HepG2 (cell line): ENCODE data around the gene CGREF1. TPM values are rescaled to one million over a fixed set of nuclear protein-coding genes. Genes with fewer than 3 reads are reported as not detected.

Experiments used
- ATF4 ChIP-seq, 2 experiments: fragments of 450-650 bp in 1 of 2; sonication (generic) in 1 of 2; formaldehyde crosslinking; IDR thresholded peaks; 2 replicates each; pipeline versions ENCODE4 v1.5.0 to v1.8.0; 2020 to 2022; ENCODE audit warnings: mild to moderate bottlenecking in 1 of 2, missing genetic modification reagents in 1 of 2
- NKX3-1 ChIP-seq: sonication (generic); formaldehyde crosslinking; IDR thresholded peaks from 2 replicates; pipeline ENCODE4 v1.5.0; 2020; ENCODE audit warnings: missing genetic modification reagents
- PITX1 ChIP-seq: sonication (generic); formaldehyde crosslinking; IDR thresholded peaks from 2 replicates; pipeline ENCODE4 v1.5.1; 2020; ENCODE audit warnings: mild to moderate bottlenecking, missing genetic modification reagents
- SRF ChIP-seq: IDR thresholded peaks from 2 replicates; pipeline ENCODE4 v1.6.1; 2011; ENCODE audit warnings: mild to moderate bottlenecking, low read depth, low read length, moderate library complexity
- SRSF1 ChIP-seq: fragments of 200-400 bp; formaldehyde crosslinking; optimal IDR thresholded peaks from 2 replicates; pipeline ENCODE3; 2017; ENCODE audit warnings: mild to moderate bottlenecking, low read depth, low read length, moderate library complexity
- TBL1XR1 ChIP-seq: fragments of 150-350 bp; IDR thresholded peaks from 2 replicates; pipeline ENCODE4 v1.6.1; 2014; ENCODE audit warnings: borderline replicate concordance, low read length; ENCODE audit not compliant: partially characterized antibody
- ZBTB7A ChIP-seq: sonication (generic); formaldehyde crosslinking; IDR thresholded peaks from 2 replicates; pipeline ENCODE4 v1.8.0; 2022; ENCODE audit warnings: mild to moderate bottlenecking, missing genetic modification reagents
- ZMAT5 ChIP-seq: sonication (generic); formaldehyde crosslinking; IDR thresholded peaks from 2 replicates; pipeline ENCODE4 v1.5.0; 2020; ENCODE audit warnings: mild to moderate bottlenecking, low read depth, missing genetic modification reagents, borderline replicate concordance
- ZNF343 ChIP-seq: sonication (generic); formaldehyde crosslinking; IDR thresholded peaks from 2 replicates; pipeline ENCODE4 v1.4.0; 2020; ENCODE audit warnings: mild to moderate bottlenecking, missing genetic modification reagents
- ZNF383 ChIP-seq: sonication (generic); formaldehyde crosslinking; IDR thresholded peaks from 2 replicates; pipeline ENCODE4 v1.4.0; 2020; ENCODE audit warnings: missing genetic modification reagents, mild to moderate bottlenecking, borderline replicate concordance
- ZNF432 ChIP-seq: sonication (generic); formaldehyde crosslinking; IDR thresholded peaks from 2 replicates; pipeline ENCODE4 v1.5.0; 2020; ENCODE audit warnings: missing genetic modification reagents, mild to moderate bottlenecking, borderline replicate concordance
- ZNF44 ChIP-seq: sonication (generic); formaldehyde crosslinking; IDR thresholded peaks from 2 replicates; pipeline ENCODE4 v1.5.1; 2020; ENCODE audit warnings: mild to moderate bottlenecking, missing genetic modification reagents
- ZNF615 ChIP-seq: sonication (generic); formaldehyde crosslinking; IDR thresholded peaks from 2 replicates; pipeline ENCODE4 v1.5.0; 2020; ENCODE audit warnings: mild to moderate bottlenecking, missing genetic modification reagents, borderline replicate concordance
- ZNF713 ChIP-seq: sonication (generic); formaldehyde crosslinking; IDR thresholded peaks from 2 replicates; pipeline ENCODE4 v1.4.0; 2020; ENCODE audit warnings: mild to moderate bottlenecking, missing genetic modification reagents
- polyA plus RNA-seq, 8 experiments: library from polyadenylated mRNA; depleted of rRNA in 3 of 8; stranded (reverse) in 7 of 8; unstranded in 1 of 8; fragments of >200 nt; fragmentation: Illumina TruSeq in 4 of 8; extraction: Trizol in 4 of 8; gene quantifications; 2 replicates each; pipeline versions ENCODE4 v1.2.1 to v1.2.3, GENCODE V29; 2011 to 2016; ENCODE audit warnings: low read depth in 4 of 8, missing spikeins in 1 of 8, mixed read lengths in 1 of 8; ENCODE audit not compliant: insufficient read depth in 1 of 8
- total RNA-seq, 5 experiments: library from RNA; depleted of rRNA; stranded (reverse); fragments of >200 nt; fragmentation: Illumina TruSeq; extraction: Trizol; gene quantifications; 2 replicates each; pipeline ENCODE4 v1.2.3, GENCODE V29; 2016; ENCODE audit warnings: low read depth in 1 of 5
- TF ChIP-seq, protein P1 (sequence below), 2 experiments: sonication (generic) in 1 of 2; formaldehyde crosslinking in 1 of 2; IDR thresholded peaks; 2 replicates each; pipeline versions ENCODE4 v1.5.1 to v1.6.1; 2011 to 2020; ENCODE audit warnings: borderline replicate concordance in 1 of 2, low read depth in 1 of 2, low read length in 1 of 2, mild to moderate bottlenecking in 1 of 2, missing genetic modification reagents in 1 of 2, moderate library complexity in 1 of 2
- TF ChIP-seq, protein P2 (sequence below): sonication (generic); formaldehyde crosslinking; IDR thresholded peaks from 2 replicates; pipeline ENCODE4 v1.8.1; 2023; ENCODE audit warnings: mild to moderate bottlenecking, missing genetic modification reagents
- TF ChIP-seq, protein P3 (sequence below): sonication (generic); formaldehyde crosslinking; IDR thresholded peaks from 2 replicates; pipeline ENCODE4 v1.4.0; 2020; ENCODE audit warnings: missing genetic modification reagents
- TF ChIP-seq, protein P4 (sequence below): sonication (generic); formaldehyde crosslinking; IDR thresholded peaks from 2 replicates; pipeline ENCODE4 v1.8.0; 2022; ENCODE audit warnings: missing genetic modification reagents, mild to moderate bottlenecking, inconsistent platforms, borderline replicate concordance
- TF ChIP-seq, protein P5 (sequence below): sonication (generic); formaldehyde crosslinking; IDR thresholded peaks from 2 replicates; pipeline ENCODE4 v1.4.0; 2020; ENCODE audit warnings: mild to moderate bottlenecking, missing genetic modification reagents

The CGREF1 gene
- total and polyA plus RNA-seq, 2 of the 13 experiments (the other 11 are each of a cell fraction or from before 2014, with no cell fraction given) = 13.9 to 23.4 TPM

DNA sequence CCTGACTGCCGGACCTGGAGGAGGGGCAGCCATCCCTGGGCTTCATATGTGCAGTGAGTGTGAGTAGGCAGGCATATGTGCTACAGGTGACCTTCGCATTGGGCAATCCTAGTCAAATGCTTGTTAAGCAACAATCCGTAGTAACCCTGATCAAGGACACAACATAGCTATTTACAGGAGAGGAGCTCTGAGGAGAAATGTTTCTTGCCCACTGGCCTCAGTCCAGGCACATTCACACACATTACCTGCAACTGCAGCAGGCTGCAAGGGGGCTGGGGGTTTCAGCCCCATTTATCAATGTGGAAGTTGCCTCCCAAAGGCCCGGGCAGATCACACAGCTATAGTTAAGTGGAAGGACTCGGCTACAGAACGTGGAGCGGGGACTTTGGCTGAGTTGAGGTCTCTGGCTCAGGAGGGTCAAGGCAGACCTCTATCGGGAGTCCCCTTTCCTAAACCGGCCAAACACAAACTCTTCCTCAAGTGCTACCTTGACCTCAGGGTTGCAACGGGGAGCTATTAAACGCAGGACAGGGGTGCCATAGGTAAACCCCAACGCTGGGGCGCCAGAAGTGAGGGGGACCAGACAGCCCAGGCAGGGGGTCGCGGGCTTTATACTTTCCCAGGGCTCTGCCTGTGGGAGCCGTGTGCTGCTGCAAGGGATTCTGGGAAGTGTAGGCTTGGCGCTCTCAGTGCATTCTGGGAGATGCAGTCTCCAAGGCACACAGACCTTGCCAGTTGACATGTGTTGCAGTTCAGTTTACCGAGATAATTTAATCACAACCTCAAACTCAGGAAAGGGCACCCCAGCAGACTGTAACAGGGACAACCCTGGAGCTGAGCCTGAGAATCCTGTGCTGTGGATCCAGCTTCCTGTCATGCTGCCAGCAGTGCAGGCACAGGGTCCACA lies 22.9 kb downstream of the CGREF1 start (continued):
- TF ChIP-seq, protein P1, sequence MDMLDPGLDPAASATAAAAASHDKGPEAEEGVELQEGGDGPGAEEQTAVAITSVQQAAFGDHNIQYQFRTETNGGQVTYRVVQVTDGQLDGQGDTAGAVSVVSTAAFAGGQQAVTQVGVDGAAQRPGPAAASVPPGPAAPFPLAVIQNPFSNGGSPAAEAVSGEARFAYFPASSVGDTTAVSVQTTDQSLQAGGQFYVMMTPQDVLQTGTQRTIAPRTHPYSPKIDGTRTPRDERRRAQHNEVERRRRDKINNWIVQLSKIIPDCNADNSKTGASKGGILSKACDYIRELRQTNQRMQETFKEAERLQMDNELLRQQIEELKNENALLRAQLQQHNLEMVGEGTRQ (IDR thresholded peaks at IDR 0.05; ENCODE audit: low read depth, low read length) = no peak
- TF ChIP-seq, protein P1 (CRISPR knock-in tag; IDR thresholded peaks at IDR 0.05; ENCODE audit: borderline replicate concordance) = 0 out of 2 replicates have a peak, but pooled peaks have one; percentile 43
- TF ChIP-seq ZNF383 (CRISPR knock-in tag) (no peak), ATF4 (CRISPR knock-in tag; IDR thresholded peaks at IDR 0.05) (peak in 1 of 2 experiments; percentile 84; a peak in 2 of 4 replicates), NKX3-1 (CRISPR knock-in tag) (peak; percentile 77; the same call in 1 of the 2 replicates), ZNF713 (CRISPR knock-in tag) (0 out of 2 replicates have a peak, but pooled peaks have one; percentile 43), TBL1XR1 (peak; percentile 76), ZNF44 (CRISPR knock-in tag) (peak; percentile 73), PITX1 (peak; percentile 86), ZNF615 (CRISPR knock-in tag) (0 out of 2 replicates have a peak, but pooled peaks have one; percentile 51), SRF (no peak), ZBTB7A (CRISPR knock-in tag) (peak; percentile 80), SRSF1 (peak; percentile 54), ZMAT5 (CRISPR knock-in tag) (peak; percentile 54; the same call in 1 of the 2 replicates), ZNF432 (CRISPR knock-in tag) (peak; percentile 88; the same call in 1 of the 2 replicates), ZNF343 (CRISPR knock-in tag) (no peak)
- TF ChIP-seq, protein P2, sequence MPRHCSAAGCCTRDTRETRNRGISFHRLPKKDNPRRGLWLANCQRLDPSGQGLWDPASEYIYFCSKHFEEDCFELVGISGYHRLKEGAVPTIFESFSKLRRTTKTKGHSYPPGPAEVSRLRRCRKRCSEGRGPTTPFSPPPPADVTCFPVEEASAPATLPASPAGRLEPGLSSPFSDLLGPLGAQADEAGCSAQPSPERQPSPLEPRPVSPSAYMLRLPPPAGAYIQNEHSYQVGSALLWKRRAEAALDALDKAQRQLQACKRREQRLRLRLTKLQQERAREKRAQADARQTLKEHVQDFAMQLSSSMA (CRISPR knock-in tag) = no peak
- TF ChIP-seq, protein P3, sequence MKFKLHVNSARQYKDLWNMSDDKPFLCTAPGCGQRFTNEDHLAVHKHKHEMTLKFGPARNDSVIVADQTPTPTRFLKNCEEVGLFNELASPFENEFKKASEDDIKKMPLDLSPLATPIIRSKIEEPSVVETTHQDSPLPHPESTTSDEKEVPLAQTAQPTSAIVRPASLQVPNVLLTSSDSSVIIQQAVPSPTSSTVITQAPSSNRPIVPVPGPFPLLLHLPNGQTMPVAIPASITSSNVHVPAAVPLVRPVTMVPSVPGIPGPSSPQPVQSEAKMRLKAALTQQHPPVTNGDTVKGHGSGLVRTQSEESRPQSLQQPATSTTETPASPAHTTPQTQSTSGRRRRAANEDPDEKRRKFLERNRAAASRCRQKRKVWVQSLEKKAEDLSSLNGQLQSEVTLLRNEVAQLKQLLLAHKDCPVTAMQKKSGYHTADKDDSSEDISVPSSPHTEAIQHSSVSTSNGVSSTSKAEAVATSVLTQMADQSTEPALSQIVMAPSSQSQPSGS = peak; percentile 97
- TF ChIP-seq, protein P4, sequence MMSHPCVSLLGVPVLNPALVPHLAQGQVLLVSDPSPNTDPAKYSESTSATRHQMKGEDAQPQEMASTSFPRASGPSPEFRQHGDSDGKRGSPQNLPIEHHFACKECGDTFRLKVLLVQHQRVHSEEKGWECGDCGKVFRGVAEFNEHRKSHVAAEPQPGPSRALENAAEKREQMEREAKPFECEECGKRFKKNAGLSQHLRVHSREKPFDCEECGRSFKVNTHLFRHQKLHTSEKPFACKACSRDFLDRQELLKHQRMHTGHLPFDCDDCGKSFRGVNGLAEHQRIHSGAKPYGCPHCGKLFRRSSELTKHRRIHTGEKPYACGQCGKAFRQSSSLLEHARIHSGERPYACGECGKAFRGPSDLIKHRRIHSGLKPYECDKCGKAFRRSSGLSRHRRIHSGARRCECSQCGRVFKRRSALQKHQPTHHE (CRISPR knock-in tag) = peak; percentile 82; the same call in 1 of the 2 replicates
- TF ChIP-seq, protein P5, sequence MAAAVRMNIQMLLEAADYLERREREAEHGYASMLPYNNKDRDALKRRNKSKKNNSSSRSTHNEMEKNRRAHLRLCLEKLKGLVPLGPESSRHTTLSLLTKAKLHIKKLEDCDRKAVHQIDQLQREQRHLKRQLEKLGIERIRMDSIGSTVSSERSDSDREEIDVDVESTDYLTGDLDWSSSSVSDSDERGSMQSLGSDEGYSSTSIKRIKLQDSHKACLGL (CRISPR knock-in tag) = peak; percentile 65; the same call in 1 of the 2 replicates
